ENCODE results near the gene ERAP2.

DNA sequence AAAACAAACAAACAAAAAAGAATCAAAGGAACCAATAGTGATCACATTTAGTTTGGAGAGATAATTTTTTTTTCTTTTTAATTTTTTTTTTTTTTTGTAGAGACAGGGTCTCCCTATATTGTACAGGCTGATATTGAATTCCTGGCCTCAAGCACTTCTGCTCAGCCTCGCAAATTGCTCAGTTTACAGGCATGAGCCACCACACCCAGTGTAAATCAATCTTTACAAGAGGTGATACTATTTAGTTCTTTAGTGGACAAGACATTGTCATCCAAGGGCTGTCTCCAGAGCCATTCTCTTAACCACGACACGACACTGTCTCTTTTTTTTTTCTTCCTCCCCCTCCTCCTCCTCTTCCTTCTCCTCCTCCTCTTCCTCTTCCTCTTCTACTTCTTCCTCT is 29.6 kb downstream of the ERAP2 start:
- TF ChIP-seq EP300 (IDR thresholded peaks at IDR 0.05; ENCODE audit: borderline replicate concordance) (no peak), CREB1 (IDR thresholded peaks at IDR 0.05; ENCODE audit: low read depth) (no peak)
